BJ (cell line): ENCODE results near the gene RPL31. TPM values are rescaled to one million over a fixed set of nuclear protein-coding genes. Genes with fewer than 3 reads are reported as not detected.
"Not testable (repeated sequence)": the region's sequence is repeated elsewhere in the genome, so short reads cannot be mapped to it uniquely, and the experiment has no call there.

Experiments
- CTCF ChIA-PET: fragments of 350-600 bp; formaldehyde crosslinking; extraction: SDS; loops from one replicate; lab custom pipeline; 2021; ENCODE audit warnings: antibody characterized with exemption, inconsistent platforms; lab: Yijun Ruan, JAX
- POLR2A ChIA-PET: fragments of 300-600 bp; sonication (Branson Sonifier 250); formaldehyde crosslinking; extraction: SDS; loops from one replicate; lab custom pipeline; 2021; ENCODE audit warnings: antibody characterized with exemption; lab: Charles Lee
- DNase-seq: peaks from one replicate; pipeline ENCODE4 v3.0.0-alpha.2; 2011; ENCODE audit warnings: low read depth
- H3K27me3 ChIP-seq: 2 replicates; pipeline ENCODE4 v1.6.0; 2011; ENCODE audit warnings: low read length; ENCODE audit not compliant: control insufficient read depth, insufficient read depth
- H3K36me3 ChIP-seq: 2 replicates; pipeline ENCODE4 v1.5.1; 2011; ENCODE audit warnings: low read length; ENCODE audit not compliant: control insufficient read depth, insufficient read depth
- H3K4me3 ChIP-seq: 2 replicates; pipeline ENCODE4 v1.5.1; 2011; ENCODE audit warnings: low read depth, mild to moderate bottlenecking, control low read depth, low read length
- CTCF ChIP-seq: IDR thresholded peaks from 2 replicates; pipeline ENCODE4 v1.5.1; 2011; ENCODE audit warnings: low read depth, mild to moderate bottlenecking, control low read depth, inconsistent platforms, low read length, moderate library complexity; ENCODE audit not compliant: insufficient read depth
- polyA plus RNA-seq: library from polyadenylated mRNA; depleted of rRNA; stranded (reverse); fragments of >200 nt; gene quantifications from 2 replicates; pipeline ENCODE4 v1.2.3, GENCODE V29; 2011

Gene RPL31
- polyA plus RNA-seq, 1 experiment = 1,622 TPM

GRCh38 chr2:101047075-101047766, 45.1 kb downstream of the RPL31 start:
- no peak for DNase-seq
- ChIA-PET POLR2A (no interaction called here), CTCF (interaction anchor here (0.8 to 5.2 kb wide), 3 partner anchors 11 to 141 kb away, joined by 3 to 29 read pairs (median 4); no protein-coding TSS in a partner anchor)
- no peak overlapping the region for H3K4me3 ChIP-seq
- no peaks in the 10 kb centered on the region for H3K27me3 ChIP-seq
- TF ChIP-seq CTCF = no peak
- H3K36me3 ChIP-seq = no peaks in the 10 kb centered on the region

GRCh38 chr2:101047774-101048173, 45.7 kb downstream of the RPL31 start:
- no peak for TF ChIP-seq CTCF
- CTCF ChIA-PET = interaction anchor here (0.8 to 5.2 kb wide), 3 partner anchors 12 to 141 kb away, joined by 3 to 29 read pairs (median 4); no protein-coding TSS in a partner anchor
- Histone ChIP-seq H3K4me3 (no peak overlapping the region), H3K36me3 (no peaks in the 10 kb centered on the region), H3K27me3 (no peaks in the 10 kb centered on the region)
- POLR2A ChIA-PET = no interaction called here
- DNase-seq = no peak

- ChIA-PET CTCF (interaction anchor here (1.2 to 5.2 kb wide), 2 partner anchors 13 to 140 kb away, joined by 4 to 29 read pairs; no protein-coding TSS in a partner anchor), POLR2A (no interaction called here)
- Histone ChIP-seq H3K27me3 (no peaks in the 10 kb centered on the region), H3K36me3 (no peaks in the 10 kb centered on the region), H3K4me3 (no peak overlapping the region)
- no peak for TF ChIP-seq CTCF
- no peak for DNase-seq
Measured at GRCh38 chr2:101048756-101049155, 46.7 kb downstream of the RPL31 start.

GRCh38 chr2:101050886-101051285, 48.8 kb downstream of the RPL31 start:
- CTCF ChIA-PET = interaction anchor here (0.6 to 0.9 kb wide), 2 partner anchors 9 to 16 kb away, joined by 3 to 4 read pairs; no protein-coding TSS in a partner anchor
- POLR2A ChIA-PET, DNase-seq, H3K27me3 ChIP-seq, H3K4me3 ChIP-seq, H3K36me3 ChIP-seq: not testable (repeated sequence)

DNA sequence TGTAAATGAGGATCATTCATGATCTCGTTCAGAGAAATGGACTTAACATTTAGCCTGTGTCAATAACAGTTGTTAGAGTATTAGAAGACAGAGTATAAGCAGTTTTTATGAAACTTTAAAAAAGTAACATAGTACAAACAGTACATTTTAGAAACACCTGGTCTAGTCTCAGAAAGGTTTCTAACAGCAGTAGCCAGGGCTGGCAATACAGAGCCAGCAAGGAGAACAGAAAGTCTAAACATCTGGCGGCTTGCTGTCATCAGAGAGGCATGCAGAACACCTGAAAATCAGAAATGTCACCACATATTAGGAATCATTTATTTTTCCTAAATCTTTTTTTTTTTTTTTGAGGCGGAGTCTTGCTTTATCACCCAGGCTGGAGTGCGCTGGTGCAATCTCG, 50.1 kb downstream of the RPL31 start:
- Histone ChIP-seq H3K4me3 (no peak overlapping the region), H3K36me3 (no peaks in the 10 kb centered on the region), H3K27me3 (no peaks in the 10 kb centered on the region)
- TF ChIP-seq CTCF = no peak
- DNase-seq = no peak
- ChIA-PET POLR2A (no interaction called here), CTCF (interaction anchor here (1.1 kb wide), 1 partner anchor 9 kb away, joined by 4 read pairs; no protein-coding TSS in a partner anchor)
